RWPE2 (cell line): ENCODE results near the gene MKRN1.
"Not testable (repeated sequence)": the region's sequence is repeated elsewhere in the genome, so short reads cannot be mapped to it uniquely, and the experiment has no call there.

Experiments used
- ATAC-seq: fragments of 200-7000 bp; cut with Tn5 transposase; 3 replicates; pipeline ENCODE4 v1.9.1; 2021; ENCODE audit warnings: low read depth
- DNase-seq: peaks from one replicate; pipeline ENCODE4 v3.0.0-alpha.2; 2020; ENCODE audit warnings: low spot score
- H3K27ac ChIP-seq: fragments of 450-650 bp; 2 replicates; pipeline ENCODE4 v1.5.1; 2017; ENCODE audit warnings: mild to moderate bottlenecking; ENCODE audit not compliant: poor library complexity, severe bottlenecking
- H3K27me3 ChIP-seq: fragments of 250-450 bp; sonication (Bioruptor Pico); 2 replicates; pipeline ENCODE4 v1.5.1; 2021; ENCODE audit warnings: mild to moderate bottlenecking, moderate library complexity; ENCODE audit not compliant: insufficient read depth, poor library complexity, severe bottlenecking
- H3K36me3 ChIP-seq: fragments of 250-450 bp; sonication (Bioruptor Pico); 2 replicates; pipeline ENCODE4 v1.5.1; 2020; ENCODE audit warnings: low read depth, mild to moderate bottlenecking, moderate library complexity
- H3K4me1 ChIP-seq: fragments of 250-450 bp; sonication (Bioruptor Pico); 2 replicates; pipeline ENCODE4 v1.5.1; 2021; ENCODE audit warnings: mild to moderate bottlenecking, moderate library complexity; ENCODE audit not compliant: insufficient read depth, poor library complexity, severe bottlenecking
- H3K4me3 ChIP-seq: fragments of 250-450 bp; sonication (Bioruptor Pico); 2 replicates; pipeline ENCODE4 v1.5.1; 2021; ENCODE audit warnings: mild to moderate bottlenecking, moderate library complexity; ENCODE audit not compliant: severe bottlenecking
- H3K9me3 ChIP-seq: fragments of 250-450 bp; sonication (Bioruptor Pico); 2 replicates; pipeline ENCODE4 v1.5.1; 2021; ENCODE audit warnings: mild to moderate bottlenecking, moderate library complexity; ENCODE audit not compliant: severe bottlenecking
- TF ChIP-seq, protein P1 (sequence below): fragments of 450-650 bp; IDR thresholded peaks from one replicate; pipeline ENCODE4 v1.5.1; 2017; ENCODE audit warnings: mild to moderate bottlenecking, moderate library complexity; ENCODE audit not compliant: poor library complexity, severe bottlenecking

Gene MKRN1

DNA sequence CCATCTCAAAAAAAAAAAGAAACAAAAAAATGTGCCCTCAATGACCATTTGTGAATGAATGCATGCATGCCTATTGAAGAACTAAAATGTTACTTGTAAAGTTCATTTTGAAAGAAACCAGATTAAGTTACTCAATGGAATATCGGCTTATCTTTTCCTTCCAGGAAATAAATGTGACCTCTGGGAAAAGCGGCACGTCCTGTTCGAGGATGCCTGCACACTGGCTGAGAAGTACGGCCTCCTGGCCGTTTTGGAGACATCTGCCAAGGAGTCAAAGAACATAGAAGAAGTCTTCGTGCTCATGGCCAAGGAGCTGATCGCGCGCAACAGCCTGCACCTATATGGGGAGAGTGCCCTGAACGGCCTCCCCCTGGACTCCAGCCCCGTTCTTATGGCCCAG lies 53.6 kb downstream of the MKRN1 start:
- ATAC-seq (no peak), DNase-seq (no peak)
- no peak overlapping the region for H3K27ac ChIP-seq
- no peaks in the 10 kb centered on the region for H3K27me3 ChIP-seq
- no peaks in the 10 kb centered on the region for H3K4me1 ChIP-seq
- no peaks in the 10 kb centered on the region for H3K36me3 ChIP-seq
- H3K9me3 ChIP-seq: no peaks in the 10 kb centered on the region
- TF ChIP-seq, protein P1, sequence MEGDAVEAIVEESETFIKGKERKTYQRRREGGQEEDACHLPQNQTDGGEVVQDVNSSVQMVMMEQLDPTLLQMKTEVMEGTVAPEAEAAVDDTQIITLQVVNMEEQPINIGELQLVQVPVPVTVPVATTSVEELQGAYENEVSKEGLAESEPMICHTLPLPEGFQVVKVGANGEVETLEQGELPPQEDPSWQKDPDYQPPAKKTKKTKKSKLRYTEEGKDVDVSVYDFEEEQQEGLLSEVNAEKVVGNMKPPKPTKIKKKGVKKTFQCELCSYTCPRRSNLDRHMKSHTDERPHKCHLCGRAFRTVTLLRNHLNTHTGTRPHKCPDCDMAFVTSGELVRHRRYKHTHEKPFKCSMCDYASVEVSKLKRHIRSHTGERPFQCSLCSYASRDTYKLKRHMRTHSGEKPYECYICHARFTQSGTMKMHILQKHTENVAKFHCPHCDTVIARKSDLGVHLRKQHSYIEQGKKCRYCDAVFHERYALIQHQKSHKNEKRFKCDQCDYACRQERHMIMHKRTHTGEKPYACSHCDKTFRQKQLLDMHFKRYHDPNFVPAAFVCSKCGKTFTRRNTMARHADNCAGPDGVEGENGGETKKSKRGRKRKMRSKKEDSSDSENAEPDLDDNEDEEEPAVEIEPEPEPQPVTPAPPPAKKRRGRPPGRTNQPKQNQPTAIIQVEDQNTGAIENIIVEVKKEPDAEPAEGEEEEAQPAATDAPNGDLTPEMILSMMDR: no peak
- no peak overlapping the region for H3K4me3 ChIP-seq

DNA sequence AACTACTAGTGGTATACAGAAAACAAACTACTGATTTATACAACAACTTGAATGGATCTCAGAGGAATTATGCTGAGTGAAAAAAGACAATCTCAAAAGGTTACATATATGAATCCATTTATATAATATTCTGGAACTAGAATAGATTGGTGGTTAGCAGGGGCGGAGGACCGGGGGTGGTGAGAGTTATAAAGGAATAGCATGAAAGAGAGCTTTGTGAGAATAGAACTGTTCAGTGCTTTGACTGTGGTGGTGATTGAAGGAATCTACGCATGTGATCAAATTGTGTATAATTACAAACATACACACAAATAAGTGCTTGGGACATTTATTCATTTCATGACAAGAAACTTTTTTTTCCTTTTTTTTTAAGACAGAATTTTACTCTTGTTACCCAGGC lies 55.8 kb downstream of the MKRN1 start:
- H3K4me1 ChIP-seq: no peaks in the 10 kb centered on the region
- no peaks in the 10 kb centered on the region for H3K36me3 ChIP-seq
- DNase-seq (no peak), ATAC-seq (no peak)
- H3K27ac ChIP-seq: no peak overlapping the region
- TF ChIP-seq, protein P1: no peak
- H3K27me3 ChIP-seq: no peaks in the 10 kb centered on the region
- H3K4me3 ChIP-seq: no peak overlapping the region
- H3K9me3 ChIP-seq: no peaks in the 10 kb centered on the region

DNA sequence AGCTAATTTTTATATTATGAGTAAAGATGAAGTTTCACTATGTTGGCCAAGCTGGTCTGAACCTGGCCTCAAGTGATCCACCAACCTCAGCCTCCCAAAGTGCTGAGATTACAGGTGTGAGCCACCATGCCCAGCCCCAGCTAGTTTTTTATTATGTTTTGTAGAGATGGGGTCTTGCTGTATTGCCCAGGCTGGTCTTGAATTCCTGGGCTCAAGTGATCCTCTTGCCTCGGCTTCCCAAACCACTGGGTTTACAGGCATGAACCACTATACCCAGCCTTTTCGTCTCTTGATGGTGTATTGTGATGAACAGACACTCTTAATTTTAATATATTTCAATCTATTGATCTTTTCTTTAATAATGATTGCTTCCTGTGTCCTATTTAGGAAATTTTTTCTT lies 57.8 kb downstream of the MKRN1 start:
- ATAC-seq: no peak
- no peaks in the 10 kb centered on the region for H3K4me1 ChIP-seq

DNA sequence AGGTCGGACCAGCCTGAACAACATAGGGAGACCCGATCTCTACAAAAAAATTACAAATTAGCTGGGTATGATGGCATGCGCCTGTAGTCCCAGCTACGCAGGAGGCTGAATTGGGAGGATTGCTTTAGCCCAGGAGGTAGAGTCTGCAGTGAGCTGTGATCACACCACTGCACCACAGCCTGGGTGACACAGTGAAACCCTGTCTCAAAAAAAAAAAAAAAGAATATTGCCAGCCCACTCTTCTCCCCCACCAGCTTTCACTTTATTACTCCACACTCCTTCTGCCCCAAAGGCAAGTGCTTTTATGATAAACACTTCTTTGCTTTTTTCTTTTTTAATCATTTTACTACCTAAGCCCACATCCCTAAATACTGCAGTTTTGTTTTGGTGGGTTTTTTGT lies 60.7 kb downstream of the MKRN1 start:
- no peak overlapping the region for H3K27ac ChIP-seq
- ATAC-seq (no peak), DNase-seq (no peak)
- TF ChIP-seq, protein P1: no peak
- no peak overlapping the region for H3K4me3 ChIP-seq
- H3K4me1 ChIP-seq: no peaks in the 10 kb centered on the region
- H3K9me3 ChIP-seq: no peaks in the 10 kb centered on the region
- H3K36me3 ChIP-seq: no peaks in the 10 kb centered on the region
- no peaks in the 10 kb centered on the region for H3K27me3 ChIP-seq

More for the DNA sequence above, 57.8 kb downstream of the MKRN1 start:
- TF ChIP-seq, protein P1: no peak
- Histone ChIP-seq H3K27ac (no peak overlapping the region), H3K27me3 (no peaks in the 10 kb centered on the region), H3K9me3 (no peaks in the 10 kb centered on the region), H3K4me3 (no peak overlapping the region), H3K36me3 (no peaks in the 10 kb centered on the region)
- DNase-seq: no peak

DNA sequence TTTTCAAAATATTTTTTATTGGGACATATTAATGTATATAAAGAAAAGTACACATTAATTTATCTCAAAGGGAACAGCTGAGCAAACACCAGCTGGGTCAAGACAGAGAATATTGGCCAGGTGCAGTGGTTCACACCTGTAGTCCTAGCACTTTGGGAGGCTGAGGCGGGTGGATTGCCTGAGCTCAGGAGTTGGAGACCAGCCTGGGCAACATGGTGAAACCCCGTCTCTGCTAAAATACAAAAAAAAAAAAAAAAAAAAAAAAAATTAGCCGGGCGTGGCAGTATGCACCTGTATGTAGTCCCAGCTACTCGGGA lies 61.2 kb downstream of the MKRN1 start:
- H3K27me3 ChIP-seq, DNase-seq, H3K4me3 ChIP-seq, H3K9me3 ChIP-seq, H3K4me1 ChIP-seq, ATAC-seq, H3K36me3 ChIP-seq, H3K27ac ChIP-seq: not testable (repeated sequence)
